Caki2 (cell line): ENCODE results near the gene S100Z. TPM values are rescaled to one million over a fixed set of nuclear protein-coding genes. Genes with fewer than 3 reads are reported as not detected.
"Not testable (repeated sequence)": the region's sequence is repeated elsewhere in the genome, so short reads cannot be mapped to it uniquely, and the experiment has no call there.

Experiments
- DNase-seq: peaks from one replicate; pipeline ENCODE4 v3.0.0-alpha.2; 2015; ENCODE audit warnings: low read depth
- in situ Hi-C: cut with HindIII; loops from 2 replicates; pipeline ENCODE4 v1.10.0; 2016; ENCODE audit warnings: low sequenced_read_pairs, low pct_unique_long_range_greater_than_20kb, mixed read lengths
- total RNA-seq: library from RNA; depleted of rRNA; stranded (reverse); fragments of >200 nt; shearing (Covaris generic); gene quantifications from 2 replicates; pipeline ENCODE4 v1.2.3, GENCODE V29; 2014; ENCODE audit warnings: low replicate concordance; rRNA removed

The S100Z gene
- not detected in 2 replicates for total RNA-seq

GRCh38 chr5:76849419-76850291, at the start of gene S100Z:
TSS of gene S100Z (plus strand) at chr5:76850014. CDS start at chr5:76875360, 25,346 bp downstream.
- in situ Hi-C loops = no loop called here
- DNase-seq = no peak

- in situ Hi-C loops = no loop called here
- no peak for DNase-seq
Observed at GRCh38 chr5:76800579-76800978, 49.2 kb upstream of the S100Z start.

- in situ Hi-C loops = no loop called here
- no peak for DNase-seq
Observed at GRCh38 chr5:76801159-76801802, 48.5 kb upstream of the S100Z start.

GRCh38 chr5:76801803-76802195, 48.0 kb upstream of the S100Z start:
- in situ Hi-C loops = no loop called here
- DNase-seq = no peak

- in situ Hi-C loops = no loop called here
- no peak for DNase-seq
Observed at GRCh38 chr5:76804266-76804665, 45.5 kb upstream of the S100Z start.

GRCh38 chr5:76805821-76806505, 43.9 kb upstream of the S100Z start:
- in situ Hi-C loops = no loop called here

GRCh38 chr5:76807296-76807695, 42.5 kb upstream of the S100Z start:
- peak; percentile 69 for DNase-seq
- in situ Hi-C loops = no loop called here

More at GRCh38 chr5:76805821-76806505, 43.9 kb upstream of the S100Z start:
- DNase-seq = peak; percentile 96

- in situ Hi-C loops = no loop called here
- DNase-seq = no peak
Observed at GRCh38 chr5:76808141-76808691, 41.6 kb upstream of the S100Z start.

GRCh38 chr5:76809141-76809540, 40.7 kb upstream of the S100Z start:
- in situ Hi-C loops = no loop called here
- DNase-seq = no peak

- no peak for DNase-seq
- in situ Hi-C loops = no loop called here
Observed at GRCh38 chr5:76810236-76810635, 39.6 kb upstream of the S100Z start.

GRCh38 chr5:76811214-76811613, 38.6 kb upstream of the S100Z start:
- in situ Hi-C loops = no loop called here
- no peak for DNase-seq

GRCh38 chr5:76812209-76812608, 37.6 kb upstream of the S100Z start:
- in situ Hi-C loops, DNase-seq: not testable (repeated sequence)

GRCh38 chr5:76813982-76814562, 35.7 kb upstream of the S100Z start:
- peak; percentile 76 for DNase-seq
- in situ Hi-C loops = no loop called here

- in situ Hi-C loops = no loop called here
- no peak for DNase-seq
Observed at GRCh38 chr5:76816110-76816831, 33.5 kb upstream of the S100Z start.

- in situ Hi-C loops = no loop called here
- DNase-seq = peak; percentile 70
Observed at GRCh38 chr5:76818844-76819831, 30.7 kb upstream of the S100Z start, which contains the start of gene F2RL1. TSS of gene F2RL1 (plus strand) at chr5:76819030. CDS start at chr5:76819183, 153 bp downstream.

- in situ Hi-C loops = no loop called here
- no peak for DNase-seq
Observed at GRCh38 chr5:76819851-76820525, 29.8 kb upstream of the S100Z start.
